GM12878 (cell line): ENCODE measurements around the gene ACKR4. TPM values are rescaled to one million over a fixed set of nuclear protein-coding genes. Genes with fewer than 3 reads are reported as not detected.

Source experiments
- ATAC-seq: fragments of 200-7000 bp; cut with Tn5 transposase; 3 replicates; pipeline ENCODE4 v1.9.1; 2020; ENCODE audit warnings: mild to moderate bottlenecking, moderate library complexity
- BruUV-seq: library from RNA; stranded (reverse); fragments of 400-500 nt; replicated peaks from 2 replicates; lab custom pipeline; 2021; lab: Mats Ljungman, UMichigan
- CTCF ChIA-PET: fragments of 300-600 bp; sonication (Branson Sonifier 250); formaldehyde crosslinking; extraction: SDS; loops from one replicate; lab custom pipeline; 2021; ENCODE audit warnings: inconsistent platforms; lab: Yijun Ruan, JAX
- POLR2A ChIA-PET: fragments of 350-600 bp; formaldehyde crosslinking; extraction: SDS; loops from one replicate; lab custom pipeline; 2021; ENCODE audit warnings: inconsistent platforms; lab: Charles Lee
- RAD21 ChIA-PET: fragments of 300-600 bp; sonication (Branson Sonifier 250); formaldehyde crosslinking; loops from one replicate; lab custom pipeline; 2023; ENCODE audit warnings: antibody characterized with exemption; ENCODE audit not compliant: unreplicated experiment; lab: Charles Lee
- SMC1A ChIA-PET: fragments of 300-600 bp; sonication (Branson Sonifier 250); formaldehyde crosslinking; loops from one replicate; lab custom pipeline; 2023; ENCODE audit not compliant: unreplicated experiment, uncharacterized antibody; lab: Charles Lee
- DNase-seq: peaks from one replicate; pipeline ENCODE4 v3.0.0-alpha.2; 2011; ENCODE audit warnings: low read depth, low spot score
- FAIRE-seq: peaks from 3 replicates; lab custom pipeline; 2011; peaks lifted over from hg19 to GRCh38; lab: Jason Lieb, UNC
- H2AFZ ChIP-seq: 2 replicates; pipeline ENCODE4 v1.6.0; 2011; ENCODE audit warnings: low read depth, low read length, control low read depth; ENCODE audit not compliant: control insufficient read depth
- H3K27ac ChIP-seq: 2 replicates; pipeline ENCODE4 v1.5.1; 2011; ENCODE audit warnings: control low read depth; ENCODE audit not compliant: control insufficient read depth, insufficient read depth
- H3K27me3 ChIP-seq, 2 experiments: replicated peaks in 1 of 2; 2 replicates each; pipeline versions ENCODE4 v1.6.0 to v1.6.1; 2011; ENCODE audit warnings: low read length in 1 of 2; ENCODE audit not compliant: control insufficient read depth in 2 of 2, insufficient read depth in 2 of 2
- H3K36me3 ChIP-seq, 2 experiments: 2 replicates each; pipeline ENCODE4 v1.5.1; 2011; ENCODE audit warnings: low read length in 1 of 2; ENCODE audit not compliant: control insufficient read depth in 2 of 2, insufficient read depth in 2 of 2
- H3K4me1 ChIP-seq: 2 replicates; pipeline ENCODE4 v1.6.1; 2011; ENCODE audit warnings: mild to moderate bottlenecking, low read length, moderate library complexity, mixed read lengths; ENCODE audit not compliant: control insufficient read depth, insufficient read depth
- H3K4me2 ChIP-seq: 2 replicates; pipeline ENCODE4 v1.6.0; 2011; ENCODE audit warnings: control low read depth; ENCODE audit not compliant: control insufficient read depth, insufficient read depth
- H3K4me3 ChIP-seq: fragments of 200-600 bp; sonication (generic); 2 replicates; pipeline ENCODE4 v1.5.1; 2016
- H3K79me2 ChIP-seq: 2 replicates; pipeline ENCODE4 v1.6.0; 2011; ENCODE audit warnings: low read length; ENCODE audit not compliant: control insufficient read depth, insufficient read depth
- H3K9ac ChIP-seq: 2 replicates; pipeline ENCODE4 v1.8.0; 2011; ENCODE audit warnings: low read length, control low read depth, mixed read lengths; ENCODE audit not compliant: control insufficient read depth, insufficient read depth
- H3K9me3 ChIP-seq: replicated peaks from 3 replicates; pipeline ENCODE4 v1.5.1; 2011; ENCODE audit warnings: mild to moderate bottlenecking, low read length; ENCODE audit not compliant: control insufficient read depth, insufficient read depth
- H4K20me1 ChIP-seq: 2 replicates; pipeline ENCODE4 v1.6.0; 2011; ENCODE audit not compliant: control insufficient read depth, insufficient read depth
- ATF2 ChIP-seq: IDR thresholded peaks from 2 replicates; pipeline ENCODE4 v1.6.1; 2012; ENCODE audit warnings: low read length, inconsistent platforms
- ATF3 ChIP-seq: IDR thresholded peaks from 2 replicates; pipeline ENCODE4 v1.6.1; 2011; ENCODE audit warnings: low read depth, mild to moderate bottlenecking, low read length, moderate library complexity, borderline replicate concordance; ENCODE audit errors: extremely low read depth
- BACH1 ChIP-seq: fragments of 450-650 bp; IDR thresholded peaks from 2 replicates; pipeline ENCODE4 v1.6.1; 2017; ENCODE audit warnings: mild to moderate bottlenecking, borderline replicate concordance
- CBX3 ChIP-seq: fragments of 200-600 bp; sonication (generic); IDR thresholded peaks from 2 replicates; pipeline ENCODE4 v1.6.1; 2016; ENCODE audit warnings: low read depth, borderline replicate concordance
- GABPA ChIP-seq: IDR thresholded peaks from 2 replicates; pipeline ENCODE4 v1.6.1; 2014; ENCODE audit warnings: antibody characterized with exemption, low read depth, mild to moderate bottlenecking, inconsistent platforms
- HCFC1 ChIP-seq: fragments of 150-350 bp; IDR thresholded peaks from 2 replicates; pipeline ENCODE4 v1.6.1; 2014; ENCODE audit warnings: low read length
- HSF1 ChIP-seq: fragments of 150-350 bp; IDR thresholded peaks from 2 replicates; pipeline ENCODE4 v1.6.1; 2014; ENCODE audit warnings: mild to moderate bottlenecking, low read depth, low read length
- IRF5 ChIP-seq: fragments of 450-650 bp; IDR thresholded peaks from 2 replicates; pipeline ENCODE4 v1.6.1; 2017; ENCODE audit warnings: borderline replicate concordance
- JUNB ChIP-seq: IDR thresholded peaks from 2 replicates; pipeline ENCODE4 v1.6.1; 2016; ENCODE audit warnings: antibody characterized with exemption, mild to moderate bottlenecking
- KAT2A ChIP-seq: conservative IDR thresholded peaks from 2 replicates; pipeline ENCODE4 v1.6.1; 2011; ENCODE audit warnings: low read depth, low read length; ENCODE audit not compliant: control insufficient read depth
- KLF5 ChIP-seq: fragments of 450-650 bp; IDR thresholded peaks from 2 replicates; pipeline ENCODE4 v1.6.1; 2014; ENCODE audit warnings: mild to moderate bottlenecking; ENCODE audit not compliant: partially characterized antibody
- NFYB ChIP-seq: IDR thresholded peaks from 2 replicates; pipeline ENCODE4 v1.6.1; 2011; ENCODE audit warnings: low read depth, mild to moderate bottlenecking, low read length, improper control_type of control experiment, moderate library complexity; ENCODE audit not compliant: insufficient read depth
- NKRF ChIP-seq: fragments of 450-650 bp; conservative IDR thresholded peaks from 2 replicates; pipeline ENCODE4 v1.6.1; 2017; ENCODE audit warnings: mild to moderate bottlenecking, moderate library complexity
- RAD51 ChIP-seq: fragments of 450-650 bp; IDR thresholded peaks from 2 replicates; pipeline ENCODE4 v1.6.1; 2016; ENCODE audit warnings: moderate library complexity, mild to moderate bottlenecking, inconsistent platforms
- SPI1 ChIP-seq: IDR thresholded peaks from 2 replicates; pipeline ENCODE4 v1.6.1; 2011; ENCODE audit warnings: low read depth, mild to moderate bottlenecking, low read length, moderate library complexity, borderline replicate concordance; ENCODE audit not compliant: insufficient read depth
- SUPT20H ChIP-seq: IDR thresholded peaks from 2 replicates; pipeline ENCODE4 v1.6.1; 2011; ENCODE audit warnings: low read depth, mild to moderate bottlenecking, low read length, moderate library complexity, borderline replicate concordance; ENCODE audit not compliant: control insufficient read depth
- TCF12 ChIP-seq: IDR thresholded peaks from 2 replicates; pipeline ENCODE4 v1.6.1; 2011; ENCODE audit warnings: low read depth, mild to moderate bottlenecking, low read length
- ZNF207 ChIP-seq: fragments of 450-650 bp; IDR thresholded peaks from 2 replicates; pipeline ENCODE4 v1.6.1; 2014; ENCODE audit warnings: antibody characterized with exemption, mild to moderate bottlenecking, borderline replicate concordance
- WGBS: methylation state at CpG from one replicate; pipeline ENCODE4 v1.1.6; 2016; ENCODE audit warnings: low lambda C conversion rate; ENCODE audit not compliant: insufficient replicate concordance, insufficient coverage; ENCODE audit errors: missing lambda C conversion rate; 5-methylcytosine and 5-hydroxymethylcytosine counted together
- in situ Hi-C: fragments of 300-500 bp; cut with MboI; formaldehyde crosslinking; loops from 9 replicates; pipeline ENCODE4 v1.14.3; 2018; ENCODE audit warnings: mixed read lengths
- intact Hi-C: fragments of 100-400 bp; cut with micrococcal nuclease; formaldehyde crosslinking; loops from one replicate; pipeline ENCODE4 v1.14.2; 2022; ENCODE audit not compliant: unreplicated experiment
- polyA plus RNA-seq, 11 experiments: library from polyadenylated mRNA; depleted of rRNA in 4 of 11; unstranded in 6 of 11; stranded (reverse) in 5 of 11; fragments of >200 nt; fragmentation: Nextera tagmentation in 4 of 11; fragmentation: Illumina TruSeq in 1 of 11; extraction: Ambion mirVana in 4 of 11; extraction: Trizol in 1 of 11; gene quantifications; 1 replicate in 1 of 11; 2 replicates in 10 of 11; pipeline versions ENCODE4 v1.2.1 to v1.2.3, GENCODE V29; 2011 to 2016; ENCODE audit warnings: inconsistent platforms in 2 of 11, missing spikeins in 2 of 11, low read depth in 1 of 11
- total RNA-seq, 4 experiments: library from RNA; depleted of rRNA in 3 of 4; stranded (reverse); fragments of >200 nt in 3 of 4; fragmentation: Illumina TruSeq in 1 of 4; extraction: Trizol in 1 of 4; gene quantifications; 2 replicates each; pipeline versions ENCODE4 v1.2.1 to v1.2.3, GENCODE V29; 2013 to 2021

ACKR4 gene
- total and polyA plus RNA-seq, 10 of the 15 experiments (the other 5 are each of a cell fraction or from before 2014, with no cell fraction given), result 0.06 to 0.40 (median 0.12) TPM

- Histone ChIP-seq H3K27me3 (no peaks in the 10 kb centered on the region), H3K4me3 (no peak overlapping the region), H3K4me1 (peaks cover 8% of the 10 kb centered on the region), H3K36me3 (peaks cover 0 to 5% of the 10 kb centered on the region in 2 experiments; a peak in 2 of 4 replicates), H3K9ac (no peak overlapping the region), H4K20me1 (no peaks in the 10 kb centered on the region), H2AFZ (no peak overlapping the region), H3K4me2 (no peak overlapping the region), H3K9me3 (no peaks in the 10 kb centered on the region), H3K27ac (no peak overlapping the region), H3K79me2 (no peaks in the 10 kb centered on the region)
- no peak for FAIRE-seq
- no TSS peak for BruUV-seq
- 46% methylated on average over 2 of the region's 2 CpGs for WGBS
- ChIA-PET POLR2A (no interaction called here), CTCF (no interaction called here), SMC1A (no interaction called here), RAD21 (no interaction called here)
- intact Hi-C loops (no loop called here), in situ Hi-C loops (no loop called here)
- no peak for ATAC-seq
- DNase-seq, result no peak
- TF ChIP-seq TCF12, result no peak
- TF ChIP-seq KLF5, result no peak
- TF ChIP-seq GABPA, result no peak
- no peak for TF ChIP-seq CBX3
- TF ChIP-seq ATF3, result no peak
- no peak for TF ChIP-seq BACH1
- no peak for TF ChIP-seq ATF2
- TF ChIP-seq HCFC1, result no peak
- no peak for TF ChIP-seq HSF1
- TF ChIP-seq SPI1, result no peak
- TF ChIP-seq IRF5, result no peak
- no peak for TF ChIP-seq NKRF
- TF ChIP-seq KAT2A, result no peak
- no peak for TF ChIP-seq SUPT20H
- TF ChIP-seq NFYB, result no peak
- TF ChIP-seq ZNF207, result no peak
- TF ChIP-seq RAD51, result no peak
- TF ChIP-seq JUNB, result no peak
Measured at GRCh38 chr3:132628157-132628556, 31.1 kb downstream of the ACKR4 start.
